Fibroblast of lung (primary cell): ENCODE measurements around the gene DCAF17. TPM values are rescaled to one million over a fixed set of nuclear protein-coding genes. Genes with fewer than 3 reads are reported as not detected.
A peak's percentile ranks its signal among the peaks of the same experiment; 100 is the strongest.

ENCODE experiments used
- DNase-seq, 2 donors: peaks; one replicate each; pipeline versions ENCODE4 v3.0.0 to v3.0.0-alpha.2; 2010; ENCODE audit warnings: low read depth in 2 of 2
- H2AFZ ChIP-seq: 2 replicates; pipeline ENCODE4 v1.5.1; 2012; ENCODE audit warnings: low read length, control low read depth, inconsistent platforms
- H3K27ac ChIP-seq: 2 replicates; pipeline ENCODE4 v1.5.1; 2011; ENCODE audit warnings: low read length, control low read depth; ENCODE audit not compliant: insufficient read depth
- H3K27me3 ChIP-seq: 2 replicates; pipeline ENCODE4 v1.5.1; 2011; ENCODE audit warnings: mild to moderate bottlenecking, low read length; ENCODE audit not compliant: control insufficient read depth, insufficient read depth
- H3K36me3 ChIP-seq: 2 replicates; pipeline ENCODE4 v1.5.1; 2011; ENCODE audit warnings: low read length; ENCODE audit not compliant: control insufficient read depth, insufficient read depth
- H3K4me1 ChIP-seq: 2 replicates; pipeline ENCODE4 v1.5.1; 2011; ENCODE audit warnings: low read length; ENCODE audit not compliant: control insufficient read depth, insufficient read depth; ENCODE audit errors: extremely low read depth
- H3K4me2 ChIP-seq: 2 replicates; pipeline ENCODE4 v1.5.1; 2011; ENCODE audit warnings: low read length, control low read depth; ENCODE audit not compliant: insufficient read depth; ENCODE audit errors: extremely low read depth
- H3K4me3 ChIP-seq, 4 experiments: fragments of 200-600 bp in 1 of 4; sonication (generic) in 1 of 4; replicated peaks in 1 of 4; 2 replicates each; pipeline ENCODE4 v1.5.1; 2011 to 2016; ENCODE audit warnings: low read length in 4 of 4, low read depth in 3 of 4, mild to moderate bottlenecking in 3 of 4, control low read depth in 2 of 4, inconsistent platforms in 1 of 4, mixed read lengths in 1 of 4; ENCODE audit not compliant: insufficient read depth in 1 of 4; ENCODE audit errors: control extremely low read depth in 1 of 4
- H3K79me2 ChIP-seq: 2 replicates; pipeline ENCODE4 v1.5.1; 2012; ENCODE audit warnings: mild to moderate bottlenecking, low read length, inconsistent platforms; ENCODE audit not compliant: control insufficient read depth, insufficient read depth
- H3K9ac ChIP-seq: 2 replicates; pipeline ENCODE4 v1.5.1; 2011; ENCODE audit warnings: mild to moderate bottlenecking, low read length, control low read depth; ENCODE audit not compliant: insufficient read depth
- H3K9me3 ChIP-seq: 2 replicates; pipeline ENCODE4 v1.5.1; 2012; ENCODE audit warnings: low read depth, low read length; ENCODE audit not compliant: control insufficient read depth, insufficient read depth
- H4K20me1 ChIP-seq: 2 replicates; pipeline ENCODE4 v1.5.1; 2011; ENCODE audit warnings: low read length; ENCODE audit not compliant: control insufficient read depth, insufficient read depth; ENCODE audit errors: extremely low read depth
- CTCF ChIP-seq, 2 donors: IDR thresholded peaks in 1 of 2; conservative IDR thresholded peaks in 1 of 2; 1 replicate in 1 of 2; 2 replicates in 1 of 2; pipeline ENCODE4 v1.5.1; 2011 to 2012; ENCODE audit warnings: low read length in 2 of 2, control low read depth in 1 of 2, inconsistent platforms in 1 of 2, low read depth in 1 of 2, mild to moderate bottlenecking in 1 of 2
- EZH2 ChIP-seq: IDR thresholded peaks from 2 replicates; pipeline ENCODE4 v1.5.1; 2012; ENCODE audit warnings: low read length, control low read depth, mild to moderate bottlenecking; ENCODE audit errors: missing control alignments
- polyA plus RNA-seq, 2 donors: library from polyadenylated mRNA; depleted of rRNA in 1 of 2; stranded (reverse) in 1 of 2; unstranded in 1 of 2; fragments of >200 nt; gene quantifications; 2 replicates each; pipeline ENCODE4 v1.2.1, GENCODE V29; 2011 to 2012; ENCODE audit warnings: missing spikeins in 1 of 2
- total RNA-seq: library from RNA; depleted of rRNA; stranded (reverse); fragments of >200 nt; gene quantifications from 2 replicates; pipeline ENCODE4 v1.2.1, GENCODE V29; 2014

DCAF17 gene
- total and polyA plus RNA-seq, 2 donors (not counting 1 experiment from before 2014, with no cell fraction given) = 10.2 to 30.6 TPM

GRCh38 chr2:171407676-171408044 is 26.4 kb upstream of the DCAF17 start:
- no peak overlapping the region for H2AFZ ChIP-seq
- no peaks in the 10 kb centered on the region for H4K20me1 ChIP-seq
- TF ChIP-seq EZH2 (no peak), CTCF (conservative IDR thresholded peaks at IDR 0.05 in 1 of 2, IDR thresholded peaks at IDR 0.05 in 1 of 2; ENCODE audit: low read depth in 1 of 2, low read length in 2 of 2) (no peak)
- H3K36me3 ChIP-seq = no peaks in the 10 kb centered on the region
- no peak overlapping the region for H3K9ac ChIP-seq
- no peaks in the 10 kb centered on the region for H3K9me3 ChIP-seq
- no peak overlapping the region for H3K4me2 ChIP-seq
- H3K4me1 ChIP-seq = peaks cover 8% of the 10 kb centered on the region
- no peak overlapping the region for H3K27ac ChIP-seq
- no peaks in the 10 kb centered on the region for H3K27me3 ChIP-seq
- H3K4me3 ChIP-seq = no peak overlapping the region
- DNase-seq = no peak
- no peaks in the 10 kb centered on the region for H3K79me2 ChIP-seq

GRCh38 chr2:171409436-171409971 is 24.5 kb upstream of the DCAF17 start:
- no peaks in the 10 kb centered on the region for H3K9me3 ChIP-seq
- peak overlapping the region; percentile 87 for H3K4me2 ChIP-seq
- TF ChIP-seq CTCF (conservative IDR thresholded peaks at IDR 0.05 in 1 of 2, IDR thresholded peaks at IDR 0.05 in 1 of 2; ENCODE audit: low read depth in 1 of 2, low read length in 2 of 2) (no peak), EZH2 (no peak)
- no peaks in the 10 kb centered on the region for H3K27me3 ChIP-seq
- DNase-seq = no peak
- peaks cover 8% of the 10 kb centered on the region for H3K4me1 ChIP-seq
- peak overlapping the region; percentile 4 for H2AFZ ChIP-seq
- no peak overlapping the region for H3K9ac ChIP-seq
- no peaks in the 10 kb centered on the region for H4K20me1 ChIP-seq
- H3K36me3 ChIP-seq = no peaks in the 10 kb centered on the region
- peak overlapping the region; percentile 13 for H3K27ac ChIP-seq
- peak overlapping the region in 2 of 4 experiments; percentile 14 to 32 for H3K4me3 ChIP-seq
- no peaks in the 10 kb centered on the region for H3K79me2 ChIP-seq

- TF ChIP-seq CTCF (conservative IDR thresholded peaks at IDR 0.05 in 1 of 2, IDR thresholded peaks at IDR 0.05 in 1 of 2; ENCODE audit: low read depth in 1 of 2, low read length in 2 of 2) = no peak
- no peak for TF ChIP-seq EZH2
- peak; percentile 31 to 70 for DNase-seq
- Histone ChIP-seq H3K4me2 (peak overlapping the region; percentile 23), H3K9ac (no peak overlapping the region), H3K4me1 (peaks cover 6% of the 10 kb centered on the region), H3K4me3 (no peak overlapping the region), H3K9me3 (no peaks in the 10 kb centered on the region), H4K20me1 (no peaks in the 10 kb centered on the region), H2AFZ (no peak overlapping the region), H3K79me2 (no peaks in the 10 kb centered on the region), H3K27me3 (no peaks in the 10 kb centered on the region), H3K27ac (peak overlapping the region; percentile 7), H3K36me3 (no peaks in the 10 kb centered on the region)
These were observed 23.9 kb upstream of the DCAF17 start for GRCh38 chr2:171410101-171410500.
